HCT116 (cell line): ENCODE data around the gene HPCAL1.

ENCODE experiments used
- EGR1 ChIP-seq: IDR thresholded peaks from 2 replicates; pipeline ENCODE4 v1.6.1; 2012; ENCODE audit warnings: low read depth
- ELF1 ChIP-seq: IDR thresholded peaks from 2 replicates; pipeline ENCODE4 v1.6.1; 2012; ENCODE audit warnings: low read depth, borderline replicate concordance
- POLR2A ChIP-seq: IDR thresholded peaks from 2 replicates; pipeline ENCODE4 v1.7.0; 2011; ENCODE audit warnings: borderline replicate concordance; ENCODE audit not compliant: insufficient read depth, insufficient read length; ENCODE audit errors: extremely low read depth
- RAD21 ChIP-seq: IDR thresholded peaks from 2 replicates; pipeline ENCODE4 v1.6.1; 2012; ENCODE audit warnings: low read depth, mild to moderate bottlenecking
- SIN3A ChIP-seq: IDR thresholded peaks from 2 replicates; pipeline ENCODE4 v1.6.1; 2012; ENCODE audit warnings: low read depth
- TCF7L2 ChIP-seq: IDR thresholded peaks from 2 replicates; pipeline ENCODE4 v1.7.0; 2011; ENCODE audit warnings: borderline replicate concordance, inconsistent platforms; ENCODE audit not compliant: insufficient read depth, insufficient read length; ENCODE audit errors: extremely low read depth
- TF ChIP-seq, protein P1 (sequence below), 3 experiments: fragments of 200-600 bp in 1 of 3; sonication (generic) in 1 of 3; IDR thresholded peaks in 2 of 3; conservative IDR thresholded peaks in 1 of 3; 2 replicates each; pipeline ENCODE4 v1.5.1; 2012 to 2017; ENCODE audit warnings: low read depth in 2 of 3, low read length in 2 of 3, antibody characterized with exemption in 1 of 3, borderline replicate concordance in 1 of 3, control low read depth in 1 of 3, mild to moderate bottlenecking in 1 of 3, mixed read lengths in 1 of 3, mixed run types in 1 of 3, moderate library complexity in 1 of 3; ENCODE audit not compliant: insufficient read depth in 1 of 3

DNA sequence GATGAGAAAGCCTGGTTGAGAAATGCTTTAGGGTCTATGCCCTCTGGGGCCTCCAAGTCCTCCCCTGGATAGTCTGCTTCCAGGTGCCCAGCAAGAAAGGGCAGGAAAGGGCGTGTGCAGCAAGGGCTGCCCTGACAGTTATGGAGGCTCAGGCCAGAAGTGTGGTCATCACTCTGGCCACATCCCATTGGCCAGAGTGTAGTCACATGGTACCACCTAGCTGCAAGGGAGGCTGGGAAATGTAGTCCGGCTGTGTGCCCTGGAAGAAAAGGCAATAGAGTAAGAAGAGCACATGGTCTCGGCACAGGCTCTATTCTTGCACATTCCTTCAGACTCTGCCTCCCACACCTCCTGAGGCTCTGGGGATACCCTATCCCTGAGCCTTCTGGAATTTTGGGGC lies 109.7 kb downstream of the HPCAL1 start:
- no peak for TF ChIP-seq TCF7L2
- no peak for TF ChIP-seq EGR1
- no peak for TF ChIP-seq ELF1
- TF ChIP-seq, protein P1, sequence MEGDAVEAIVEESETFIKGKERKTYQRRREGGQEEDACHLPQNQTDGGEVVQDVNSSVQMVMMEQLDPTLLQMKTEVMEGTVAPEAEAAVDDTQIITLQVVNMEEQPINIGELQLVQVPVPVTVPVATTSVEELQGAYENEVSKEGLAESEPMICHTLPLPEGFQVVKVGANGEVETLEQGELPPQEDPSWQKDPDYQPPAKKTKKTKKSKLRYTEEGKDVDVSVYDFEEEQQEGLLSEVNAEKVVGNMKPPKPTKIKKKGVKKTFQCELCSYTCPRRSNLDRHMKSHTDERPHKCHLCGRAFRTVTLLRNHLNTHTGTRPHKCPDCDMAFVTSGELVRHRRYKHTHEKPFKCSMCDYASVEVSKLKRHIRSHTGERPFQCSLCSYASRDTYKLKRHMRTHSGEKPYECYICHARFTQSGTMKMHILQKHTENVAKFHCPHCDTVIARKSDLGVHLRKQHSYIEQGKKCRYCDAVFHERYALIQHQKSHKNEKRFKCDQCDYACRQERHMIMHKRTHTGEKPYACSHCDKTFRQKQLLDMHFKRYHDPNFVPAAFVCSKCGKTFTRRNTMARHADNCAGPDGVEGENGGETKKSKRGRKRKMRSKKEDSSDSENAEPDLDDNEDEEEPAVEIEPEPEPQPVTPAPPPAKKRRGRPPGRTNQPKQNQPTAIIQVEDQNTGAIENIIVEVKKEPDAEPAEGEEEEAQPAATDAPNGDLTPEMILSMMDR (IDR thresholded peaks at IDR 0.05 in 2 of 3, conservative IDR thresholded peaks at IDR 0.05 in 1 of 3; ENCODE audit: borderline replicate concordance in 1 of 3, insufficient read depth in 1 of 3, low read depth in 2 of 3, low read length in 2 of 3) = no peak
- no peak for TF ChIP-seq POLR2A
- no peak for TF ChIP-seq RAD21
- no peak for TF ChIP-seq SIN3A
